ENCODE results near the gene LRP11. TPM values are rescaled to one million over a fixed set of nuclear protein-coding genes. Genes with fewer than 3 reads are reported as not detected.

The LRP11 gene
- total and polyA plus RNA-seq, 3 donors from 2014 or later: 16.8 to 44.7 (median 28.8) TPM

- no peak for DNase-seq
- TF ChIP-seq, protein P1, sequence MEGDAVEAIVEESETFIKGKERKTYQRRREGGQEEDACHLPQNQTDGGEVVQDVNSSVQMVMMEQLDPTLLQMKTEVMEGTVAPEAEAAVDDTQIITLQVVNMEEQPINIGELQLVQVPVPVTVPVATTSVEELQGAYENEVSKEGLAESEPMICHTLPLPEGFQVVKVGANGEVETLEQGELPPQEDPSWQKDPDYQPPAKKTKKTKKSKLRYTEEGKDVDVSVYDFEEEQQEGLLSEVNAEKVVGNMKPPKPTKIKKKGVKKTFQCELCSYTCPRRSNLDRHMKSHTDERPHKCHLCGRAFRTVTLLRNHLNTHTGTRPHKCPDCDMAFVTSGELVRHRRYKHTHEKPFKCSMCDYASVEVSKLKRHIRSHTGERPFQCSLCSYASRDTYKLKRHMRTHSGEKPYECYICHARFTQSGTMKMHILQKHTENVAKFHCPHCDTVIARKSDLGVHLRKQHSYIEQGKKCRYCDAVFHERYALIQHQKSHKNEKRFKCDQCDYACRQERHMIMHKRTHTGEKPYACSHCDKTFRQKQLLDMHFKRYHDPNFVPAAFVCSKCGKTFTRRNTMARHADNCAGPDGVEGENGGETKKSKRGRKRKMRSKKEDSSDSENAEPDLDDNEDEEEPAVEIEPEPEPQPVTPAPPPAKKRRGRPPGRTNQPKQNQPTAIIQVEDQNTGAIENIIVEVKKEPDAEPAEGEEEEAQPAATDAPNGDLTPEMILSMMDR (IDR thresholded peaks at IDR 0.05): no peak
- TF ChIP-seq POLR2A (IDR thresholded peaks at IDR 0.05): no peak
- Histone ChIP-seq H3K4me3 (no peak overlapping the region), H3K36me3 (ENCODE audit: low read depth, missing control alignments) (no peaks in the 10 kb centered on the region), H3K27ac (no peak overlapping the region), H3K9me3 (no peaks in the 10 kb centered on the region), H3K27me3 (no peaks in the 10 kb centered on the region), H3K4me1 (no peaks in the 10 kb centered on the region)
- WGBS, 2 donors: 84 to 90% methylated on average over 7 to 10 of the region's 10 CpGs
- intact Hi-C loops (cut with DNase I; ENCODE audit: low total_unique reads): no loop called here
These were observed 17.1 kb upstream of the LRP11 start for GRCh38 chr6:149881066-149881766.

DNA sequence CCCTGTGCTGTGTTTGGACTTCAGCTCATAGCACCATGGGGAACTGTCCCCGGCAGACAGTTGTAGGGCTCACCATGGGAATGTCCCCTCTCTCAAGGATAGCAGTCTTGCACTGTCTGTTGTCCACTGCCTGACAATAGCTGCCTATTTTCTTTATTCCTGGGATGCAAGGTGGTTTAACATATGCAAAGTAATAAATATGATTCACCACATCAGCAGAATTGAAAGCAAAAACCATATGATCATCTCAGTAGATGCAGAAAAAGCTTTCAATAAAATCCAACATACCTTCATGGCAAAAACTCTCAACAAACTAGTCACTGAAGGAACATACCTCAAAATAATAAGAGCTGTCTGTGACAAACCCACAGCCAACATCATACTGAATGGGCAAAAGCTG is 13.5 kb upstream of the LRP11 start:
- intact Hi-C loops (cut with DNase I; ENCODE audit: low total_unique reads): no loop called here
- no peak for TF ChIP-seq POLR2A (IDR thresholded peaks at IDR 0.05)
- Histone ChIP-seq H3K4me3 (no peak overlapping the region), H3K27ac (no peak overlapping the region), H3K27me3 (no peaks in the 10 kb centered on the region), H3K36me3 (ENCODE audit: low read depth, missing control alignments) (no peaks in the 10 kb centered on the region), H3K9me3 (no peaks in the 10 kb centered on the region), H3K4me1 (no peaks in the 10 kb centered on the region)
- 95 to 100% methylated on average over 1 of the region's 1 CpG for WGBS, 2 donors
- DNase-seq: no peak

DNA sequence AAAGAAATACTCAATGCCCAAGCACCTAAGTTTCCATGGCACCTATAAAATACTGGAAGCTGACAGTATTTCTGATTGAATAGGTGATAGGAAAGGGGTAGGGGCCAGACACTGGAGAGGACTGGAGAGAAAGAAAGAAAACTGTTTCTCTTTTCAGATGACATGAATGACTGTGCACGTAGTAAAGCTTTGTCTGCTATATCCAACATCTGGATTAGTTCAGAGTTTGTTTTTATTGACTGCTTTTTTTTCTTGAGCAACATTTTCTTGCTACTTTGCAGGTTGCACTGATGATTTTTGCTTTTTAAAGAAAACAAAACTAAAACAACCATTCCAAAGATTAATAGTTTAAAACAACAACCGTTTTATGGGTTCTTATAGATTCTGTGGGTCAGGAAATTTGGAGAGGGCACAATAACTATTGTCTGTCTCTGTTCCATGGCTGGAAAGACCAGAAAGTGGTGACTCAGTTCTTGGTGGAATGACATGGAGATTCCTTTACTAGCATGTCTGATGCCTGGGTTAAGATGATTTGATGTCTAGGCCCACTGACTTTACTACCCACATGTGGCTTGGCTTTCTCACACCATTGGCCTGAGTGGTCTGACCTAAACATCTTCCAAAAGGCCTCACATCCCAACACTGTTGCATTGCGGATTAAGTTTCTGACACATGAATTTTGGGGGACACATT is 12.2 kb upstream of the LRP11 start:
- H3K4me3 ChIP-seq: no peak overlapping the region
- WGBS, 2 donors: 86 to 88% methylated on average over 3 of the region's 3 CpGs
- no peaks in the 10 kb centered on the region for H3K9me3 ChIP-seq
- TF ChIP-seq, protein P1 (IDR thresholded peaks at IDR 0.05): no peak
- no peak for TF ChIP-seq POLR2A (IDR thresholded peaks at IDR 0.05)
- H3K27ac ChIP-seq: no peak overlapping the region
- intact Hi-C loops (cut with DNase I; ENCODE audit: low total_unique reads): no loop called here
- H3K27me3 ChIP-seq: no peaks in the 10 kb centered on the region
- H3K36me3 ChIP-seq (ENCODE audit: low read depth, missing control alignments): no peaks in the 10 kb centered on the region
- DNase-seq: no peak
- H3K4me1 ChIP-seq: no peaks in the 10 kb centered on the region

- H3K27ac ChIP-seq: no peak overlapping the region
- no peak overlapping the region for H3K4me3 ChIP-seq
- no peaks in the 10 kb centered on the region for H3K9me3 ChIP-seq
- no peaks in the 10 kb centered on the region for H3K4me1 ChIP-seq
- no peaks in the 10 kb centered on the region for H3K27me3 ChIP-seq
- WGBS, 2 donors: 77 to 82% methylated on average over 1 of the region's 1 CpG
- intact Hi-C loops (cut with DNase I; ENCODE audit: low total_unique reads): no loop called here
- DNase-seq: no peak
- H3K36me3 ChIP-seq (ENCODE audit: low read depth, missing control alignments): no peaks in the 10 kb centered on the region
- no peak for TF ChIP-seq POLR2A (IDR thresholded peaks at IDR 0.05)
- TF ChIP-seq, protein P1 (IDR thresholded peaks at IDR 0.05): no peak
These were observed 8.1 kb upstream of the LRP11 start for GRCh38 chr6:149872233-149872632.

DNA sequence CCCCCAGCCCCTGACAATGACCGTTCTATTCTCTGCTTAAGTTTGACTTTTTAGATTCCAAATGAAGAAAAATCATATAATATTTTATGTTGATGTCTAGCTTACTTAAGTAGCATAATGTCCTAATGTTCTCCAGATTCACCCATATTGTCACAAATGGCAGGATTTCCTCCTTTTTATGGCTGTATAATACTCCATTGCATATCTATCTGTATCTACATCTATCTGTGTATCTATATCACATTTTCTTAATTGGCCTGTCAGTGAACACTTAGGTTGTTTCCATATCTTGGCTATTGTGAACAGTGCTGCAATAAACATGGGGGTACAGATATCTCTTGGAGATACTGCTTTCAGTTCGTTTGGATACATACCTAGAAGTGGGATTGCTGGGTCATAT is 7.0 kb upstream of the LRP11 start:
- Histone ChIP-seq H3K36me3 (ENCODE audit: low read depth, missing control alignments) (no peaks in the 10 kb centered on the region), H3K9me3 (no peaks in the 10 kb centered on the region), H3K4me1 (no peaks in the 10 kb centered on the region), H3K27ac (no peak overlapping the region), H3K4me3 (no peak overlapping the region), H3K27me3 (no peaks in the 10 kb centered on the region)
- TF ChIP-seq, protein P1 (IDR thresholded peaks at IDR 0.05): no peak
- DNase-seq: no peak
- WGBS, 2 donors: 83 to 92% methylated on average over 2 of the region's 2 CpGs
- intact Hi-C loops (cut with DNase I; ENCODE audit: low total_unique reads): no loop called here
